ENCODE results near the gene KDM4F.

DNA sequence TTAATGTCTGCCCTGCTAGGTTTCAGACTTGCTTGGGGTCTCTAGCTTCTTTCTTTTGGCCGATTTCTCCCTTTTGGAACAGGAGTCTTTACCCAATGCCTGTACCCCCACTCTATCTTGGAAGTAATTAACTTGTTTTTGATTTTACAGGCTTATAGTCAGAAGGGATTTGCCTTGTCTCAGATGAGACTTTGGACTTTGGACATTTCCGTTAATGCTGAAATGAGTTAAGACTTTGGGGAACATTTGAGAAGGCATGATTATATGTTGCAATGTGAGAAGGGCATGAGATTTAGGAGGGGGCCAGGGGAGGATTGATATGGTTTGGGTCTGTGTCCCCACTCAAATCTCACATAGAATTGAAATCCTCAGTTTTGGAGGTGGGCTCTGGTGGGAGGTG, 5.1 kb downstream of the KDM4F start:
- TF ChIP-seq, protein P1, sequence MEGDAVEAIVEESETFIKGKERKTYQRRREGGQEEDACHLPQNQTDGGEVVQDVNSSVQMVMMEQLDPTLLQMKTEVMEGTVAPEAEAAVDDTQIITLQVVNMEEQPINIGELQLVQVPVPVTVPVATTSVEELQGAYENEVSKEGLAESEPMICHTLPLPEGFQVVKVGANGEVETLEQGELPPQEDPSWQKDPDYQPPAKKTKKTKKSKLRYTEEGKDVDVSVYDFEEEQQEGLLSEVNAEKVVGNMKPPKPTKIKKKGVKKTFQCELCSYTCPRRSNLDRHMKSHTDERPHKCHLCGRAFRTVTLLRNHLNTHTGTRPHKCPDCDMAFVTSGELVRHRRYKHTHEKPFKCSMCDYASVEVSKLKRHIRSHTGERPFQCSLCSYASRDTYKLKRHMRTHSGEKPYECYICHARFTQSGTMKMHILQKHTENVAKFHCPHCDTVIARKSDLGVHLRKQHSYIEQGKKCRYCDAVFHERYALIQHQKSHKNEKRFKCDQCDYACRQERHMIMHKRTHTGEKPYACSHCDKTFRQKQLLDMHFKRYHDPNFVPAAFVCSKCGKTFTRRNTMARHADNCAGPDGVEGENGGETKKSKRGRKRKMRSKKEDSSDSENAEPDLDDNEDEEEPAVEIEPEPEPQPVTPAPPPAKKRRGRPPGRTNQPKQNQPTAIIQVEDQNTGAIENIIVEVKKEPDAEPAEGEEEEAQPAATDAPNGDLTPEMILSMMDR (IDR thresholded peaks at IDR 0.05) = no peak
- no peak for TF ChIP-seq EZH2phosphoT487 (IDR thresholded peaks at IDR 0.05)

Data from neural progenitor cell (in vitro differentiated cells).